GM12864 (cell line): ENCODE results near the gene GIT1.

Experiments used
- DNase-seq: peaks from one replicate; pipeline ENCODE4 v3.0.0-alpha.2; 2011; ENCODE audit warnings: low read depth
- H3K4me3 ChIP-seq: 2 replicates; pipeline ENCODE4 v1.5.1; 2011; ENCODE audit warnings: mild to moderate bottlenecking, low read depth, low read length, control low read depth
- TF ChIP-seq, protein P1 (sequence below): IDR thresholded peaks from 2 replicates; pipeline ENCODE4 v1.5.1; 2011; ENCODE audit warnings: low read depth, mild to moderate bottlenecking, moderate library complexity, low read length, control low read depth, inconsistent platforms; ENCODE audit errors: missing control alignments

The GIT1 gene

GRCh38 chr17:29577385-29578211 lies 11.8 kb downstream of the GIT1 start:
- TF ChIP-seq, protein P1, sequence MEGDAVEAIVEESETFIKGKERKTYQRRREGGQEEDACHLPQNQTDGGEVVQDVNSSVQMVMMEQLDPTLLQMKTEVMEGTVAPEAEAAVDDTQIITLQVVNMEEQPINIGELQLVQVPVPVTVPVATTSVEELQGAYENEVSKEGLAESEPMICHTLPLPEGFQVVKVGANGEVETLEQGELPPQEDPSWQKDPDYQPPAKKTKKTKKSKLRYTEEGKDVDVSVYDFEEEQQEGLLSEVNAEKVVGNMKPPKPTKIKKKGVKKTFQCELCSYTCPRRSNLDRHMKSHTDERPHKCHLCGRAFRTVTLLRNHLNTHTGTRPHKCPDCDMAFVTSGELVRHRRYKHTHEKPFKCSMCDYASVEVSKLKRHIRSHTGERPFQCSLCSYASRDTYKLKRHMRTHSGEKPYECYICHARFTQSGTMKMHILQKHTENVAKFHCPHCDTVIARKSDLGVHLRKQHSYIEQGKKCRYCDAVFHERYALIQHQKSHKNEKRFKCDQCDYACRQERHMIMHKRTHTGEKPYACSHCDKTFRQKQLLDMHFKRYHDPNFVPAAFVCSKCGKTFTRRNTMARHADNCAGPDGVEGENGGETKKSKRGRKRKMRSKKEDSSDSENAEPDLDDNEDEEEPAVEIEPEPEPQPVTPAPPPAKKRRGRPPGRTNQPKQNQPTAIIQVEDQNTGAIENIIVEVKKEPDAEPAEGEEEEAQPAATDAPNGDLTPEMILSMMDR, result no peak
- H3K4me3 ChIP-seq, result no peak overlapping the region
- no peak for DNase-seq

DNA sequence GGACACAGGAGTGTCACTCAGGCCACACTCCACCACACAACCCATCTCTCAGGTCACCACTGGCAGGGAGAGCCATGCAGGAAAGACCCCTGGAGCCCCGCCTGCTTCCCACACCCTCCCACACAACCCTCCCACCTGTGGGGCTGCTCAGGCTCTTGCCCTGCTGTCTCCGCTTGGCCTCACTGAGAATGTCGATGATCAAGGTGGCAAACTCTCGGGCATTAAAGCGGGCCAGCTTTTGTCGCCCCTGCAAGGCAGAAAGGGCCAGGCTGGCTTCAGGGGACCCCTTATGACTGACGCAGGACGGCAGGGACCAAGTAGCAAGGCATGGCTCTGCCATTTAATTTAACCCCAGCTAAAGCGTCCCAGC lies 12.5 kb downstream of the GIT1 start:
- TF ChIP-seq, protein P1, result no peak
- H3K4me3 ChIP-seq, result no peak overlapping the region
- DNase-seq, result no peak

GRCh38 chr17:29576214-29577000 lies 13.0 kb downstream of the GIT1 start:
- TF ChIP-seq, protein P1, result no peak

DNA sequence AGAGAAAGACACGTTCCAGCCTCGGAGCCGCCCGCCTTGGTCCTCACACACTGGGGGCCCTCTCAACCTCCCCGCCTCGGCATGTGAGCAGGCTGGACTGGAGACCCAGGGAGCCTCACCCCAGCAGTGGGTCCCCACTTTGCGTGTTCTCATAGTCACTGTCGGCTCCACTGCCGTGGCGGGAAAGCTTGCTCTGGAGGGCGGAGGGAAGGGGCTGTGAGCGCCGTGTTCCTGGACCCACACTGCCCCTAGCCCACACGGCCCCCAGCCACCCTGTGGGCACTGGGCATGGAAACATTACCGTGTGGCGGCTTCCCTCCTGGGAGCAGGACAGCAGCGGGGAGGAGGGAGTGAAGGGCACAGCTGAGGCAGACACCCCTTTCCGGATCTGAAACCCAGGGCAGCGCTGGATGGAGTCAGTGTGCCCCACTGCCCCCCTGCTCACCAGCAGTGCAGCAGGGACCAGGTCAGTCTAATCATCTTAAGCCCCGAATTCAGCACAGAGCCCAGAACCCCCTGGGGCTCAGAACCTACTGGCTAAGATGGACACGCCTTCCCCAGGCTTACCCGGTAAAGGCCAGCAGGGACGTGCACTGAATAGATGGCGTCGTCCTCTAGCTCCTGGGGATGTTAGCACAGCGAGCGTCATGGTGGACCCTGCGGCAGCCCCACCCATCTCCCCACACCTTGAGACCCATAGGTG lies 13.8 kb downstream of the GIT1 start:
- TF ChIP-seq, protein P1, result no peak
- H3K4me3 ChIP-seq, result no peak overlapping the region
- DNase-seq, result no peak

More at GRCh38 chr17:29576214-29577000, 13.0 kb downstream of the GIT1 start:
- no peak for DNase-seq
- no peak overlapping the region for H3K4me3 ChIP-seq

DNA sequence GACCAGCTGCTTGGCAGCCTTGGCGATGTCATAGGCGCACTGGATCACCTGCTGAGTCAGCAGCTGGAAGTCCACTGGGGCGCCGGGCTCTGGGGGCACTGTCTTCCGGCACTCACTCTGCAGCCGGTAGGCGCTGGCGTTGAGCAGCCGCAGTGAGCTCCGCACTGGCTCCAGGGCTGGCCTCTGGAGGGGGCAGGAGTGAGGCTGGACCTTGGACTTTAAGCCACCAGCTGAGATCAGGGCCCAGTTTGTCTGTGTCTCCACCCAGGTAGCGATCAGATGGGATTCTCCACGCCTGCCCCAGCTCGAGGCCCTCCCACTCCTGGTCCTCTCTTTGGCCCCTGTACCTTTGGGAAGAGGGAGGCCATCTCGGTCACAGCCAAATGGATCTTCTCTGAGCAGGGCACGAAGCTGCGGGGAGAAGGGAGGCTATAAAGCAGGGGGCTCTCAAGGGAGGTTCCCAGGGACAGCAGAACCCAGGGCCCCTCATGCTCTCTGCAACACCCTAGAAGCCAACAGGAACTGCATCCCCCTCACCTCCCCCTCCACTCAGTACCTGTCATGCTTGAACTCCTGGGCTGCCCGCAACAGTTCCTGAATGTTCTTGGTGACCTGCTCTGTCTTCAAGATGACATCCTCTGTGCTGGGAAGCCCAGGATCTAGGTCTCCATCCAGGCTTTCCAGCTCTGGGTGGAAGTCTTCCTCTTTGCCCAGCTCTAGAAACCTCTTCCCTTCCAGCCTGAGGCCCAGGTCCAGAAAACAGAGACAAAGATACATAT lies 14.5 kb downstream of the GIT1 start:
- DNase-seq, result no peak
- TF ChIP-seq, protein P1, result no peak
- no peak overlapping the region for H3K4me3 ChIP-seq
